K562 (cell line): ENCODE results near the gene SAMD8. TPM values are rescaled to one million over a fixed set of nuclear protein-coding genes. Genes with fewer than 3 reads are reported as not detected.

Source experiments
- CBX1 ChIP-seq: sonication (generic); IDR thresholded peaks from 2 replicates; pipeline ENCODE4 v1.6.1; 2016; ENCODE audit warnings: antibody characterized with exemption, low read depth, mild to moderate bottlenecking
- ELF1 ChIP-seq: fragments of 200-800 bp; sonication (Bioruptor generic); IDR thresholded peaks from 2 replicates; pipeline ENCODE4 v1.6.1; 2016; ENCODE audit warnings: missing genetic modification characterization, missing compliant biosample characterization
- ETV6 ChIP-seq, 3 experiments: fragments of 150-350 bp in 1 of 3; sonication (generic) in 1 of 3; formaldehyde crosslinking in 1 of 3; IDR thresholded peaks; 2 replicates each; pipeline versions ENCODE4 v1.6.1 to v1.8.0; 2014 to 2022; ENCODE audit warnings: borderline replicate concordance in 2 of 3, low read depth in 2 of 3, antibody characterized with exemption in 1 of 3, low read length in 1 of 3, mild to moderate bottlenecking in 1 of 3, missing genetic modification reagents in 1 of 3
- HEY1 ChIP-seq: fragments of 250-450 bp; sonication (Bioruptor Pico); IDR thresholded peaks from 2 replicates; pipeline ENCODE4 v1.5.0; 2020; ENCODE audit warnings: mild to moderate bottlenecking, moderate library complexity, borderline replicate concordance
- IFI16 ChIP-seq: fragments of 250-450 bp; sonication (Bioruptor Pico); IDR thresholded peaks from 2 replicates; pipeline ENCODE4 v2.1.2; 2022; ENCODE audit warnings: mild to moderate bottlenecking, inconsistent platforms
- JUNB ChIP-seq: fragments of 450-650 bp; formaldehyde crosslinking; conservative IDR thresholded peaks from 2 replicates; pipeline ENCODE4 v1.4.0; 2020; ENCODE audit warnings: mild to moderate bottlenecking
- MECOM ChIP-seq: fragments of 250-450 bp; sonication (Bioruptor Pico); IDR thresholded peaks from 2 replicates; pipeline ENCODE4 v1.8.0; 2022; ENCODE audit warnings: inconsistent platforms
- MXI1 ChIP-seq: IDR thresholded peaks from 2 replicates; pipeline ENCODE4 v1.6.1; 2011; ENCODE audit warnings: low read depth, mild to moderate bottlenecking, improper control_type of control experiment, low read length
- POLR2AphosphoS2 ChIP-seq: IDR thresholded peaks from 2 replicates; pipeline ENCODE4 v1.6.1; 2012; ENCODE audit warnings: low read length, improper control_type of control experiment
- SMAD1 ChIP-seq: fragments of 150-350 bp; IDR thresholded peaks from 2 replicates; pipeline ENCODE4 v1.6.1; 2014; ENCODE audit warnings: low read length, low read depth; ENCODE audit not compliant: partially characterized antibody
- SP2 ChIP-seq: IDR thresholded peaks from 2 replicates; pipeline ENCODE4 v1.6.1; 2011; ENCODE audit warnings: mild to moderate bottlenecking, low read depth, low read length, moderate library complexity; ENCODE audit not compliant: poor library complexity, severe bottlenecking; ENCODE audit errors: extremely low read depth
- TBL1XR1 ChIP-seq, 2 experiments: IDR thresholded peaks; 2 replicates each; pipeline ENCODE4 v1.6.1; 2012; ENCODE audit warnings: improper control_type of control experiment in 2 of 2, low read length in 2 of 2, mild to moderate bottlenecking in 1 of 2
- ZNF586 ChIP-seq: fragments of 450-650 bp; formaldehyde crosslinking; conservative IDR thresholded peaks from 2 replicates; pipeline ENCODE4 v1.4.0; 2020; ENCODE audit warnings: mild to moderate bottlenecking, moderate library complexity
- ZNF79 ChIP-seq: fragments of 250-450 bp; sonication (Bioruptor Pico); IDR thresholded peaks from 2 replicates; pipeline ENCODE4 v1.4.0; 2020; ENCODE audit warnings: low read depth, mild to moderate bottlenecking, moderate library complexity
- polyA plus RNA-seq, 8 experiments: library from polyadenylated mRNA; depleted of rRNA in 4 of 8; stranded (reverse) in 5 of 8; unstranded in 3 of 8; fragments of >200 nt; fragmentation: Nextera tagmentation in 2 of 8; fragmentation: Illumina TruSeq in 1 of 8; extraction: Ambion mirVana in 2 of 8; extraction: Trizol in 1 of 8; gene quantifications; 2 replicates each; pipeline versions ENCODE4 v1.2.1 to v1.2.3, GENCODE V29; 2011 to 2014; ENCODE audit warnings: inconsistent platforms in 1 of 8, missing spikeins in 1 of 8
- total RNA-seq, 7 experiments: library from RNA; depleted of rRNA in 6 of 7; stranded (reverse); fragments of >200 nt in 6 of 7; fragmentation: Illumina TruSeq in 2 of 7; extraction: Trizol in 2 of 7; gene quantifications; 2 replicates each; pipeline versions ENCODE4 v1.2.1 to v1.2.3, GENCODE V29; 2011 to 2021; ENCODE audit warnings: low replicate concordance in 1 of 7
- TF ChIP-seq, protein P1 (sequence below): fragments of 450-650 bp; IDR thresholded peaks from 2 replicates; pipeline ENCODE4 v1.6.1; 2014; ENCODE audit warnings: low read depth, mild to moderate bottlenecking, moderate library complexity, borderline replicate concordance
- TF ChIP-seq, protein P2 (sequence below): fragments of 450-650 bp; IDR thresholded peaks from 2 replicates; pipeline ENCODE4 v1.6.1; 2016; ENCODE audit warnings: borderline replicate concordance
- TF ChIP-seq, protein P3 (sequence below): sonication (generic); formaldehyde crosslinking; IDR thresholded peaks from 2 replicates; pipeline ENCODE4 v1.8.0; 2022; ENCODE audit warnings: missing genetic modification reagents, mild to moderate bottlenecking, borderline replicate concordance
- TF ChIP-seq, protein P4 (sequence below): fragments of 450-650 bp; IDR thresholded peaks from 2 replicates; pipeline ENCODE4 v1.6.1; 2018; ENCODE audit not compliant: partially characterized antibody

The SAMD8 gene
- total and polyA plus RNA-seq, 9 of the 15 experiments (the other 6 are each of a cell fraction or from before 2014, with no cell fraction given): 2.7 to 16.1 (median 6.2) TPM

DNA sequence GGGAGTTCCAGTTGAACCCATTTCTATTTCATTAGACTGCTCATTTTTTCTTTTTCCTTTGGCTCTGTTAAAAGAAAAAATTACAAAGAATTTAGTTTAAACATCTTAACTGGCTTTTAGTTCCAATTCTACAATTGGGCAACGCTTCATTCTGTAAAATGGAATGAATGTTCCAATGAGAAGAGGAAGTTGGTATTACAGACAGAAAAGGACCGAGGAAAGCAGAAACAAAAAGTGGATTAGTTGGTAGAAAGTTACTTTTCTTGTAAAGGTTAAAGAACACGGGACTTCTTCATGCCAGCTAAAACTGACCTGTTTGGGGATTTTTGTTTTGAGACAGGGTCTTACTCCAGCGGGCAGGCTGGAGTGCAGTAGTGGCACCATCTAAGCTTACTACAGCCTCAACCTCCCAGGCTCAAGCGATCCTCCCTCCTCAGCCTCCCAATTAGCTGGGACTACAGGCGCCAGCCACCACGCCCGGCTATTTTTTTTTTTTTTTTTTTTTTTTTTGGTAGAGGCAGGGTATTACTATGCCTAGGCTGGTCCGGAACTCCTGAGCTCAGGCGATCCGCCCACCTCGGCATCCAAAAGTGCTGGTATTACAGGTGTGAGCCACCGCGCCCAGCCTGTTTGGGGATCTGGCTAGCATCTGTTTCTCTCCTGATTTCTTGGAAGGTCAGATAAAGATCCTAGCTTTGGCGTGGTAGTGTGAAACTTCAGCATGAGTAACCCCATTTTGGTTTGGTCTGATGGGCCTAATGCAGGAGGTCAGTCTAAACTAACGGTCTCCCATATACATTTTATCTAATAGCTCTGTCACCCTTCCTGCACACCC lies 97.8 kb downstream of the SAMD8 start (continued):
- TF ChIP-seq ELF1 (tag) (no peak), POLR2AphosphoS2 (no peak), ETV6 (IDR thresholded peaks at IDR 0.05; ENCODE audit: borderline replicate concordance in 1 of 2, low read depth in 2 of 2, low read length in 1 of 2) (no peak), ETV6 (CRISPR knock-in tag; IDR thresholded peaks at IDR 0.05; ENCODE audit: borderline replicate concordance) (no peak), CBX1 (no peak), IFI16 (CRISPR knock-in tag) (peak; percentile 90), JUNB (CRISPR knock-in tag) (no peak), SP2 (no peak), MECOM (CRISPR knock-in tag) (peak; percentile 94), SMAD1 (no peak), ZNF79 (CRISPR knock-in tag) (peak; percentile 82), TBL1XR1 (IDR thresholded peaks at IDR 0.05; ENCODE audit: low read length in 2 of 2) (no peak), MXI1 (no peak), HEY1 (CRISPR knock-in tag) (no peak), ZNF586 (0 out of 2 replicates have a peak, but pooled peaks have one; percentile 68)
- TF ChIP-seq, protein P1, sequence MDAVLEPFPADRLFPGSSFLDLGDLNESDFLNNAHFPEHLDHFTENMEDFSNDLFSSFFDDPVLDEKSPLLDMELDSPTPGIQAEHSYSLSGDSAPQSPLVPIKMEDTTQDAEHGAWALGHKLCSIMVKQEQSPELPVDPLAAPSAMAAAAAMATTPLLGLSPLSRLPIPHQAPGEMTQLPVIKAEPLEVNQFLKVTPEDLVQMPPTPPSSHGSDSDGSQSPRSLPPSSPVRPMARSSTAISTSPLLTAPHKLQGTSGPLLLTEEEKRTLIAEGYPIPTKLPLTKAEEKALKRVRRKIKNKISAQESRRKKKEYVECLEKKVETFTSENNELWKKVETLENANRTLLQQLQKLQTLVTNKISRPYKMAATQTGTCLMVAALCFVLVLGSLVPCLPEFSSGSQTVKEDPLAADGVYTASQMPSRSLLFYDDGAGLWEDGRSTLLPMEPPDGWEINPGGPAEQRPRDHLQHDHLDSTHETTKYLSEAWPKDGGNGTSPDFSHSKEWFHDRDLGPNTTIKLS: no peak
- TF ChIP-seq, protein P2, sequence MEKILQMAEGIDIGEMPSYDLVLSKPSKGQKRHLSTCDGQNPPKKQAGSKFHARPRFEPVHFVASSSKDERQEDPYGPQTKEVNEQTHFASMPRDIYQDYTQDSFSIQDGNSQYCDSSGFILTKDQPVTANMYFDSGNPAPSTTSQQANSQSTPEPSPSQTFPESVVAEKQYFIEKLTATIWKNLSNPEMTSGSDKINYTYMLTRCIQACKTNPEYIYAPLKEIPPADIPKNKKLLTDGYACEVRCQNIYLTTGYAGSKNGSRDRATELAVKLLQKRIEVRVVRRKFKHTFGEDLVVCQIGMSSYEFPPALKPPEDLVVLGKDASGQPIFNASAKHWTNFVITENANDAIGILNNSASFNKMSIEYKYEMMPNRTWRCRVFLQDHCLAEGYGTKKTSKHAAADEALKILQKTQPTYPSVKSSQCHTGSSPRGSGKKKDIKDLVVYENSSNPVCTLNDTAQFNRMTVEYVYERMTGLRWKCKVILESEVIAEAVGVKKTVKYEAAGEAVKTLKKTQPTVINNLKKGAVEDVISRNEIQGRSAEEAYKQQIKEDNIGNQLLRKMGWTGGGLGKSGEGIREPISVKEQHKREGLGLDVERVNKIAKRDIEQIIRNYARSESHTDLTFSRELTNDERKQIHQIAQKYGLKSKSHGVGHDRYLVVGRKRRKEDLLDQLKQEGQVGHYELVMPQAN: no peak
- TF ChIP-seq, protein P3, sequence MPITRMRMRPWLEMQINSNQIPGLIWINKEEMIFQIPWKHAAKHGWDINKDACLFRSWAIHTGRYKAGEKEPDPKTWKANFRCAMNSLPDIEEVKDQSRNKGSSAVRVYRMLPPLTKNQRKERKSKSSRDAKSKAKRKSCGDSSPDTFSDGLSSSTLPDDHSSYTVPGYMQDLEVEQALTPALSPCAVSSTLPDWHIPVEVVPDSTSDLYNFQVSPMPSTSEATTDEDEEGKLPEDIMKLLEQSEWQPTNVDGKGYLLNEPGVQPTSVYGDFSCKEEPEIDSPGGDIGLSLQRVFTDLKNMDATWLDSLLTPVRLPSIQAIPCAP (CRISPR knock-in tag): no peak
- TF ChIP-seq, protein P4, sequence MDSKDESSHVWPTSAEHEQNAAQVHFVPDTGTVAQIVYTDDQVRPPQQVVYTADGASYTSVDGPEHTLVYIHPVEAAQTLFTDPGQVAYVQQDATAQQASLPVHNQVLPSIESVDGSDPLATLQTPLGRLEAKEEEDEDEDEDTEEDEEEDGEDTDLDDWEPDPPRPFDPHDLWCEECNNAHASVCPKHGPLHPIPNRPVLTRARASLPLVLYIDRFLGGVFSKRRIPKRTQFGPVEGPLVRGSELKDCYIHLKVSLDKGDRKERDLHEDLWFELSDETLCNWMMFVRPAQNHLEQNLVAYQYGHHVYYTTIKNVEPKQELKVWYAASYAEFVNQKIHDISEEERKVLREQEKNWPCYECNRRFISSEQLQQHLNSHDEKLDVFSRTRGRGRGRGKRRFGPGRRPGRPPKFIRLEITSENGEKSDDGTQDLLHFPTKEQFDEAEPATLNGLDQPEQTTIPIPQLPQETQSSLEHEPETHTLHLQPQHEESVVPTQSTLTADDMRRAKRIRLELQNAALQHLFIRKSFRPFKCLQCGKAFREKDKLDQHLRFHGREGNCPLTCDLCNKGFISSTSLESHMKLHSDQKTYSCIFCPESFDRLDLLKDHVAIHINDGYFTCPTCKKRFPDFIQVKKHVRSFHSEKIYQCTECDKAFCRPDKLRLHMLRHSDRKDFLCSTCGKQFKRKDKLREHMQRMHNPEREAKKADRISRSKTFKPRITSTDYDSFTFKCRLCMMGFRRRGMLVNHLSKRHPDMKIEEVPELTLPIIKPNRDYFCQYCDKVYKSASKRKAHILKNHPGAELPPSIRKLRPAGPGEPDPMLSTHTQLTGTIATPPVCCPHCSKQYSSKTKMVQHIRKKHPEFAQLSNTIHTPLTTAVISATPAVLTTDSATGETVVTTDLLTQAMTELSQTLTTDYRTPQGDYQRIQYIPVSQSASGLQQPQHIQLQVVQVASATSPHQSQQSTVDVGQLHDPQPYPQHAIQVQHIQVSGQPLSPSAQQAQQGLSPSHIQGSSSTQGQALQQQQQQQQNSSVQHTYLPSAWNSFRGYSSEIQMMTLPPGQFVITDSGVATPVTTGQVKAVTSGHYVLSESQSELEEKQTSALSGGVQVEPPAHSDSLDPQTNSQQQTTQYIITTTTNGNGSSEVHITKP: no peak
